Omental fat pad (tissue), 4 donors: ENCODE data around the gene EQTN. TPM values are rescaled to one million over a fixed set of nuclear protein-coding genes. Genes with fewer than 3 reads are reported as not detected.

ENCODE experiments used
- ATAC-seq: fragments of 150-250 bp; one replicate; pipeline ENCODE4 v1.9.1; 2016; ENCODE audit warnings: mild to moderate bottlenecking, moderate library complexity; ENCODE audit not compliant: low FRiP score
- DNase-seq: peaks from one replicate; pipeline ENCODE4 v3.0.0-alpha.2; 2019; ENCODE audit warnings: low spot score
- CTCF ChIP-seq, 3 donors: fragments of 450-650 bp; IDR thresholded peaks; one replicate each; pipeline ENCODE4 v1.5.1; 2016 to 2017; ENCODE audit warnings: antibody characterized with exemption in 3 of 3, mild to moderate bottlenecking in 3 of 3, moderate library complexity in 2 of 3
- total RNA-seq, 4 donors: library from RNA; depleted of rRNA; stranded (reverse); fragments of >200 nt; gene quantifications; one replicate each; pipeline ENCODE4 v1.1.0, GENCODE V29; 2016

Gene EQTN
- total RNA-seq, 4 donors from 2014 or later: 0.95 TPM; not detected in 3

- DNase-seq: no peak
- ATAC-seq: no peak
- TF ChIP-seq CTCF (IDR thresholded peaks at IDR 0.05): no peak
These were observed 11.9 kb upstream of the EQTN start for GRCh38 chr9:27308691-27309390.

- no peak for DNase-seq
- no peak for ATAC-seq
- no peak for TF ChIP-seq CTCF (IDR thresholded peaks at IDR 0.05)
These were observed 7.6 kb upstream of the EQTN start for GRCh38 chr9:27304521-27304920.

GRCh38 chr9:27303219-27303618, 6.3 kb upstream of the EQTN start:
- DNase-seq (no peak), ATAC-seq (no peak)
- TF ChIP-seq CTCF (IDR thresholded peaks at IDR 0.05): no peak

- TF ChIP-seq CTCF (IDR thresholded peaks at IDR 0.05): no peak
- DNase-seq (no peak), ATAC-seq (no peak)
These were observed 3.0 kb downstream of the EQTN start for GRCh38 chr9:27293996-27294395.

GRCh38 chr9:27292659-27293405, 4.1 kb downstream of the EQTN start:
- no peak for ATAC-seq
- no peak for TF ChIP-seq CTCF (IDR thresholded peaks at IDR 0.05)
- no peak for DNase-seq

- DNase-seq (no peak), ATAC-seq (no peak)
- TF ChIP-seq CTCF (IDR thresholded peaks at IDR 0.05): no peak
These were observed 5.7 kb downstream of the EQTN start for GRCh38 chr9:27291292-27291691.

GRCh38 chr9:27282269-27282668, 14.7 kb downstream of the EQTN start:
- ATAC-seq: no peak
- TF ChIP-seq CTCF (IDR thresholded peaks at IDR 0.05): no peak
- no peak for DNase-seq
